T-helper 22 cell (primary cell): Measurements from ENCODE around the gene OSM.
"Not testable (repeated sequence)": the region's sequence is repeated elsewhere in the genome, so short reads cannot be mapped to it uniquely, and the experiment has no call there.

Source experiments
- DNase-seq: peaks from one replicate; pipeline ENCODE4 v3.0.0-alpha.2; 2020; ENCODE audit warnings: low read depth

OSM gene

DNA sequence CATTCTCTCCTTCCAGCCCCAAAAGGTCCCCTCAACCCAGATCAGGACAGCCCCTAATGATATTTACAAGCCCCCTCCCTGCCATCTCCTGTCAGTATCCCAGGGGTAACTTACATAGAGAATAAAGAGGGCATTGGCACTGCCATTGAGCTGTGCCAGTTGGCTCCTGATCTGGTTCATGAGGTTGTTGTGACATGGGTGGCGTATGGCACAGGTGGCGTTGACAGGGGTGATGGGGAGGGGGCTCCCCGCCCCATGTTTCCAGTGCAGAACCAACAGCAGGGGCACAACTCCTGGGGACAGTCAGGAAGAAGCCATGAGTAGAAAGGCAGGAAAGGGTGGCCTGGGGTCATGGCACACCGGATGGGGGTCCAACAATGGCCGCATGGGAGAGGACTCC, 22.0 kb downstream of the OSM start:
- DNase-seq: no peak

DNA sequence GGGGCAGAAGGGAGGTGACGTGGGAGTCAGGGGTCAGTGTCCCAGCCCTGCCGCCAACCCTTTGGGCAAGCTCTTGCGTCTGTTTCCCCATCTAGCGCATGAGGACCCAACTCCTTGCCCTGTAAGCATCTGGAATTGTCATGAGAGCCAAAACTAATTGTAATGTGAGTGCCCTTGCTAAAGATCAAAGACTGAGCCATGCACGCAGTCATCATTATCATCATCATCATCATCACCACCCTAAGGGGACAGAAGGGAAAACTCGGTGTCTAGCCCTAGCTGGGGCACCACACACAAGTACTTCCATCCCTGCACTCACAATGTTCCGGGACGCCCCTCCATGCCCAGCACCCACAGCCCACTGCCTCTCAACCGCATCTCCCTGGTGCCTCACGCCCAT, 22.6 kb downstream of the OSM start:
- no peak for DNase-seq

DNA sequence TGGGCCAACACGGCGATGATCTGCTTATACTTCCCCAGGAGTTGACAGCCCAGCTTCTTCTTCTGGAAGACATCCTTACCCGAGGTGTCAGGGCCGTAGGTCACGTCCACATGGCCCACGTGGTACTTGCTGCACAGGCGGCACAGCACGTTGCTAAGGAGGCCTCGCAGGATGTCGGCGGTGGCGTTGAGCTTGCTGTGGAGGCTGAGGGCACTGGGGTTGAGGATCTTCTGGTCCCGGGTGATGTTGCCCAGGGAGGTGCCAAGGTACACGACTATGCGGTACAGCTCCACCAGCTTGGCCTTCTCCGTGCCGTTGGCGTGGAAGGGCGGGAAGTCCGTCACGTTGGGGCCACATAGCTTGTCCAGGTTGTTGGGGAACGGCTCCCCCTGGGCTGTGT, 23.0 kb downstream of the OSM start:
- DNase-seq: no peak

DNA sequence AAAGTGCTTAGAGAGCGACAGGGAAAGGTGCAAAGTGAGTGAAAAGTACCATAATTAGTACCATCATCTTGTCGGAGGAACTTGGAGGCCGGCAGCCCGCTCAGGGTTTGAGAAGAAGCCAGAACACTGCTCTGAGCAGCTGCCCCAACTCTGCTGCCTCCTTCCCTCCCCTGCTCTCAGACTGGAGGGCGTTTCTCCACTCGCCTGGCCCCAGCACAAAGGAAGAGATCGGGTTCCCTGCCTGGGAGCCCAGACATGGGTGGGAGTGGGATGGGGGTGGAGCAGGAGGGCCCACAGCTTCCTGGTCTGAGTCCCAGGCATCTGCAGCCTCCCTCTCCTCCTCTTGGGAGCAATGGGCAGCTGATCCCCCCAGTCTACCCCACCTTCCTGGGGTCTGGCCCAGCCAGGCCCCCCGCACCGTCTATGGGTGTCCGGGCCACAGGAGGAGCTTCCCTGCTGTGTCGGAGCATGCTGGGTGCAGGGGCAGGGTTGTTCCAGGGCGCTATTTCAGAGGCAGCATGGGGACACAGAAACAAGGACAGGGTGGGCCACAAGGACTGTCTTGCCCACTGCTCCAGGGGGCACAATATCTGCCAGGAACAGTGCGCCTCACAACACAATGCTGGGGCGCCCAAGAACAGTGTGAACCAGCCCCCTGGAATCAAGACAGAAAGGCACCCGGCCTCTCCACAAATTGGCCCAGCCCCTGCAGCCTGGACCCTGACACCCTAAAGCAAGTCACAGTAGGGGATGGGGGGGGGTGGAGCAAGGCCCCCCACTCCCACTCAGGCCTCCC, 24.9 kb downstream of the OSM start:
- no peak for DNase-seq

DNA sequence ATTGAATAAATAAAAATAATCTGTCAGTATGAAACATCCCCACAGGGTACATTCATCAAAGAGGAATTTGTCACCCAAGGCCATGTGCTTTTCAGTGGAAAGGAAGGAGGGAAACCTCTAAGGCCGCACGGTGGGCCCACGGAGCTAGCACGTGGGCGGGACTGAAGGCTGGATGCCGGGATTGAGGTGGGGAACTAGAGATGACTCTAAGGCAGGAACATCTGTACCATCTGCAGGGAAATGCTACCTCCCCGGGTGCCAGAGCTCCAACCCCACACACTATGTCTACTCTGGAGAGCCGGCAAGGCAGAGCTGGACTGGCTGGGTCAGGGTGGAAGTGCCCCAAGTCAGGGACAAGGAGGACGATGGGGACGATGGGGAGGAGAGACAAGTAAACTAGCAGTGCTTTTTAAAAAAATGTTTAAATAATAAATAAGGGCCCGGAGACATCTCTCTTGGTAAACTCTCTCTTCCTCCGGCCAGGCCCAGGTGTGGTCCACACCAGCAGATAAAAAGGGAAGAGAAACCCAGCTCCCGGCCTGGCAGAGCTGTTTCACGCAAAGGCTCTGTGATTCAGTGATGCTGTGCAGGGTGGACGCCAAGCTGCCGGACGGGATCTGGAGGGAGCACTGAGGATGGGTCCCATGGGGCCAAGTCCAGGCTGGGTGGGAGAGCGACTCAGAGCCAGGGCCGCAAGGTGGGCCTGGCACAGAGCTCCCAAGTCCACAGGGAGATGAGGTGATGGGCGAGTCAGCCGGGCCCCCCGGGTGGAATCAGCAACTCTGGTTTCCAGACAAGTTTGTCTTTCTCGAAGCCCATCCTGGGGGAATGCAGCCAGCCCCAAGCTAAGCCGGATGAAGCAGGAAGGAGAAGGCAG, 25.9 kb downstream of the OSM start:
- DNase-seq: no peak

DNA sequence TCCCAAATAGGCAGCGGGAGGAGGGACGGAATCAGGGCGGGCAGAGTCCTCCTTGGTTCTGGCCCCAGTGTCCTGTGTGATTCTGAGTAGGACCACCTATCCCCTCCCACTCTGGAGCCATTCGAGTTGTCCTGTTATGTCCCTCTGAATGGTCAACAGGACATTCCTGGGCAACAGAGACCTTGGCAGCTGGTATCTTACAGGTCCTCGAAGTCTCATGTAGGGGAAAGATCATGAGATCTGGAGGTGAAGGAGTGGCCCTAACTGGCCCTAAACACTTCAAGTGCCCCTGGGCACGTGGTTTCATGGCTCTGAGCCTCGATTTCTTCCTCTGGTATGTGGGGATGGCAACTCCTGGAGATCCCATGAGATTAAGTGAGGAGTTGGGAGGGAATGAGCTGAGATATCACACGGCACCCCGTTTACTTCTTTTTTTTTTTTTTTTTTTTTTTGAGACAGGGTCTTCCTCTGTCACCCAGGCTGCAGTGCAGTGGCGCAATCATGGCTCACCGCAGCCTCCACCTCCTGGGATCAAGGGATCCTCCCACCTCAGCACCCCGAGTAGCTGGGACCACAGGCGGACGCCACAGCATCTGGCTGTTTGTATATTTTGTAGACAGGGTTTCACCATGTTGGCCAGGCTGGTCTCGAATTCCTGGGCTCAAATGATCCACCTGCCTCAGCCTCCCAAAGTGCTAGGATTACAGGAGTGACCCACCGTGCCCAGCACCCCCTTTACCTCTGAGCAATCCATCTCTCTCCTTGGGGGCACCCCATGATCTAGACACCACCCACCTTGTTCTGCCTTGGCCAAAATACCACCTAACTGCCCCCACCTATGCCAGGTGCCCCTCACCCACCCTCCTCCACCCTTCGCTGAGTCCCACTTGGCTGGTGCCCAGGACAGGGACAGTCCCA, 26.9 kb downstream of the OSM start:
- DNase-seq: no peak

DNA sequence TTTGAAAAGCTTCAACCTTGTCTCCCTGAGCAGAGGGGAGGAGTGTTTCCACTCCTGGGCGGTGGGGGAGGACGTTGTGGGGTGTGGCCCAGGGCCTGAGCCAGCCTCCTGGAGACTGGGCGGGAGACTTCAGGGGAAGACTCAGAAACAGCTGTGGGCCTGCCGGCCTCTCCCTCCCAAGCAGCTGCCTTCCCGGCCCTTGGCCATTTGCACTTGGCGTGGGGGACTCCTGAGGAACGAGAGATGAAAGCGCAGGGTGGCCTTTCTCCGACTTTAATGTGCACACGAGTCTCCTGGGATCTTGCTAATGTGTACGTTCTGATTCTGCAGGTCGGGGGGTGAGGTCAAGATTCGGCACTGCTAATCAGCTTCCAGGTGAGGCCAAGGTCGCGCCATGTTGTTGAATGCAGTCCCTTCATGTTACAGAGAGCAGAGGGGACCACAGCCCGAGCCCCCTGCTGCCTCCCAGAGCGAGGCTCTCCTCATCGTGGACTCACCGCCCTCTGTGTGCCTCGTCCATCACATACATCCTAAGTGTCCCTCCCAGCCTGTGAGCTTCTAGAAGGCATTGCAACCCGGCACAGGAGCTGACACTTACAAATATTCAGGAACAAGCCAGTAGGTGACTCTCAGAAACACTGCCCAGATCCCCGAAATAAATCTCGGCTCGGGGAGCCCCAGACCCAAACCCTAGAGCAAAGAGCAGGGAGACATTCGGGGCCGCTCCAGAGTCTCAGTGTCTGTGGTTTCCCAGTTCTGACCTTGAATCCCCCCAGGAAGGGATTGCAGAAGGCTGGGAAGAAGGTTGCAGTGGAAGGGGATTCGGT, 27.8 kb downstream of the OSM start:
- no peak for DNase-seq

DNA sequence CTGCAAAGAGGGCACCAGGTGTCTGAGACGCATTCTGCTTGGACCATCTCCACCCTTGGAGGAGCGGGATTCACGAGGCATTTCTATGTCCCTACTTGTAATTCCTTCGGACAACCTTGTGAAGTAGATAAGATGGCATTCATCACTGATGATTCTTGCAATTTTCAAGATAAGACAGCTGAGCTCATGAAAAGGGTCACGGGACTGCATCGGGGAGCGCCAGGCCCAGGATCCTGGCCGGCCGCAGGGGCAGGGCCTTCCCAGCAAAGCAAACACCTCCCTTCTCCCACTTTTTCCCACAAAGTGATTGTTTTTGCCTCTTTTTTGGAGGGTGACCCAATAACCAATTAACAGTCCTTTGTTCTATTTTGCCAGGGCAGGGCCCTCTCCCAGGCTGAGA, 28.5 kb downstream of the OSM start:
- no peak for DNase-seq

DNA sequence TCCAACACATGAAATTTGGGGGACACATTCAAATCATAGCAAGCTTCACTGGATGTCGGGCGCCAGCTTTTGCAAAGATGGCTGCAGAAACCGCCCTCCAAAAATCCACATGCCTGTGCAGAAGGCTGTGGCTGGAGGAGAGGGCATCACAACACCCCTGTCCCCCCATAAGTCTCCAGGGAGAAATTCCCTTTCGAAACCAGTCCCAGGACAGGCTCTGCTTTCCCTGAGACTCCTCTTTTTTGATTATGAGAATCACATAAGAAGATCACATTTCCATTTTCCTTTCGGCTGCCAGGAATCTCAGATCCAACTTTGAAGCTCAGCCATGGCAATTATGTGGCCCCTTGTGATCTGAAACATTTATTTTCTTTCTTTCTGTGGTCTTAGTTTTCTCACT, 29.8 kb downstream of the OSM start:
- no peak for DNase-seq

DNA sequence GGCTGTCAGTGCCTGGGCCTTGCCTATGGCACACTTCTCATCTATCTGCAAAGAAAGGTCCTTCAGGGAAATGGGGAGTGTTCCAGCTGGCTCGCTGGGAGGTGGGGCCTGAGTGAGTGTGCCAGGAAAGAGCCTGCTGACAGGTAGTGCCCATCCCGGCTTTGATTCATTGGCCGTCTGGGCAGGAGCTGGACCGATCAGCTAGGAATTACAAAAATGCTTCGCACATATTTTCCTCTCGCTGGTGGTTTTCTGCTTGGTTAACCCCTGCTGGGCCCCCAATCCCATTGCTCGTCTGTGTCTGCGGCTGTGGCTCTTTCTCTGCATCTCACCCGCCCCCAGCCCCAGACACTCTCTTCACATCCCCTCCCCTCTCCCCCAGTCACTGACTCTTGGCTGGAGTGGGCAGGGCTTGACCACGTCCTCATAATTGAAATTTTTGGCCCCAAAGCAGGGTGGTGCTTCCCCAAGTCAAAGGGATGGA, 30.9 kb downstream of the OSM start:
- DNase-seq: no peak

DNA sequence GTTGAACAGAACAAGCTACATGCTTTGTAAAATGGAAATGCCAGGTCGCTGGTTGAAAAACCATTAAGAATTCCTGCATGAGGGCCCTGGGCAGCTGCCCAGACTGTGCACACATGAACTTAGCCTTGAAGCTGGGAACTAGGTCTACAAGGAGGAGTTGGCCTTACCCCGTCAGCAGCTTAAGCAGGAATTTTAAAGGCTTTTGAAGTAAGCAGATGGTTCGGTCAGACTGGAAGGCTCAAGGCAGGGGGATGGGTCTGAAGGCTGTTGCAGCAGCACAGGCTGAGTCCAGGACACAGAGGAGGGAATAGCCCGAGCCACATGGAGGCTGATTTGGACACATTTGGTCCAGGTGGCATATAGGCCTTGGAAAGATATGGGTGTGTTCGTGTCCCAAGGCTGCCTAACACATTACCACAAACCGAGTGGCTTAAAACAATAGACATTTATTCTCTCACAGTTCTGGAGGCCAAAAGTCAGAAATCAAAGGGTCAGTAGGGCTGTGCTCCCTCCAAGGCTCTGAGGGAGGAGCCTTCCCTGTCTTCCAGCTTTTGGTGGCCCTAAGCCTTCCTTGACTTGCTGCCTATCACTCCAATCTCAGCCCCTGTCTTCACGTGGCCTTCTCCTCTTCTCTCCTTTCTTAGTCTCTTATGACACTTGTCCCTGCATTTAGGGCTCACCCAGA, 31.7 kb downstream of the OSM start:
- DNase-seq: no peak

DNA sequence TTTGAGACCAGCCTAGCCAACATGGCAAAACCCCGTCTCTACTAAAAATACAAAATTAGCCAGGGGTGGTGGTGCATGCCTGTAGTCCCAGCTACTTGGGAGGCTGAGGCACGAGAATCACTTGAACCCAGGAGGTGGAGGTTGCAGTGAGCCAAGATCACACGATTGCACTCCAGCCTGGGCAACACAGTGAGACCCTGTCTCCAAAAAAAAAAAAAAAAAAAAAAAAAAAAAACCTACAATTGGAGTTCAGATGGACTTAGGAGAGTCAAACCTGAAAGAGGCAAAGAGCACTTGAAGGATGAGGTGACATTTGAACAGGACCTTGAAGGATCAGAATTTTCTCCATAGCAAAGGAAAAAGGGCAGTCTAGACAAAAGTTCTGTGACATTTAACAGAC, 32.3 kb downstream of the OSM start:
- DNase-seq: not testable (repeated sequence)

DNA sequence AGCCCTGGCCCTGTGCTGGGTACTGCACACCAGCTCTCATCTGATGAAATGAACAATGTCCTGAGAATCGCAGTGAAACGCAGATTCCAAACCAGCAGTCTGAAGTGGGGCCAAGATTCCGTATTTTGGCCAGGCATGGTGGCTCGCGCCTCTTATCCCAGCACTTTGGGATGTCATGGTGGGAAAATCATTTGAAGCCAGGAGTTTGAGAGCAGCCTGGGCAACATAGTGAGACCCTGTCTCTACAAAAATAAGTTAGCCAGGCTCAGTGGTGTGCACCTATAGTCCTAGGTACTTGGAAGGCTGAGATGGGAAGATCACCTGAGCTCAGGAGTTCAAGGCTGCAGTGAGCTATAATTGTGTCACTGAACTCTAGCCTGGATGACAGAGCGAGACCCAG, 33.1 kb downstream of the OSM start:
- DNase-seq: no peak

DNA sequence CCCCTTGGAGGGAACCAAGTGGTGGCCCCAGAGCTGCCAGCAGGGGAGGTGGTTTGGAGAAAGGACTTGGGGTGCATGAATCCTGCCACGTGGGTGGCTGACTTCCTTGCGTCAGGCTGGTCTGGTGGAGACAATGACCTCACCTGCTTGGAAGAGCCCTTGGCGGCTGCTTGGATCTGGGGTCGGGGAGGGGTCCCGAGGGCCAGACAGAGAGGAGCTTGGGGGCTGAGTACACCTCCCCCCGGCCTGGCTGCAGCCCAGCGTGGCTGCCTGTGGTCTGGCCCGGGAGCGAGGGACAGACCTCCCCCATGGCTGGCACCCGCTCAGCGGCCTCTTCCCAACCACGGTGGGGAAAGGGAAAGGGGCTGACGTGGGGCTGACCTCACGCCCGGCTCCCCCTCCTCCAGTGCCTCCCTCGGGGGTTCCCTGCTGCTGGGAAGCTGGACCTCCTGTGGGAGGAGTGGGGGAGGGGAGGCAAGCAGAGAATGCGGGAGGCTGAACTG, 33.9 kb downstream of the OSM start:
- DNase-seq: no peak

DNA sequence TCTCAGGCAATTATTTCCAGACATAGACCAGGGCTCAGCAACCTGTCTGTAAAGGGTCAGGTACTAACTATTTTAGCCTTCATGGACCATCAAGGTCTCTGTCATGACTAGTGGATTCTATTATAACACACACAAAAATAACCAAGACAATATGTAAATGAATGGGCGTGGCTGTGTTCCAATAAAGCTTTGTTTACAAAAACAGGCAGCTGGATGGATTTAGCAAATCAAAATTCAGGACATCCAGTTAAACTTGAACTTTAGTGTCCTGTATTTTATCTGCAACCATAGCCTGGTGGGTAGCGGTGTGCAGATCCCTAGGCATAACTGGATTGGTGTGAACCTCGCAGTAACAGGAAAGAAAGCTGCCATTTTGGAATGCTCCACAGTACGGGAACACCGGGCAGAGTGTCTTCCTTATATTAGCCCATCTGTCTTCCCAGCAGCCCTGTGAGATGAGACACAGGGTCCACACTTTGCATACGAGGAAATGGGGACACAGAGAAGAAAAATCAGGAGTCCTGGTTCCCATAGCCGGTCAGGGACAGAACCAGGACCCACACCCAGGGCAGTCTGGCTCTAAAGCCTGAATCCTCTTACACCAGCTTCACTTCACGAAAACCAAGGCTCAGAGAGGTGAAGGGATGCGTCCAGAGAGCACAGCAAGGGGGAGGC, 35.7 kb downstream of the OSM start:
- no peak for DNase-seq

DNA sequence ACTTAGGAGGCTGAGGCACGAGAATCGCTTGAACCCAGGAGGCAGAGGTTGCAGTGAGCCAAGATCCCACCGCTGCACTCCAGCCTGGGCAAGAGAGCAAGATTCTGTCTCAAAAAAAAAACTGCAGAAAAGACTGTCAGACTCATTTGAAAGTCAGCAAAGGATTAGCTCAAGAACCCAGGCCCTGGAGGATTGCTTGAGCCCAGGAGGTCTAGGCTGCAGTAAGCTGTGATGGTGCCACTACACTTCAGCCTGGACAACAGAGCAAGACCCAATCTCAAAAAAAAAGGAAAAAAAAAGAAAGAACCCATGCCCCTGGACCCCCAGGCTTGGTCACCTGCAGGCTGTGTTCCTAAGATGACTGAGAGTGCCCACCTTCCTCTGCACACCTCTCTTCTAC, 36.3 kb downstream of the OSM start:
- no peak for DNase-seq

DNA sequence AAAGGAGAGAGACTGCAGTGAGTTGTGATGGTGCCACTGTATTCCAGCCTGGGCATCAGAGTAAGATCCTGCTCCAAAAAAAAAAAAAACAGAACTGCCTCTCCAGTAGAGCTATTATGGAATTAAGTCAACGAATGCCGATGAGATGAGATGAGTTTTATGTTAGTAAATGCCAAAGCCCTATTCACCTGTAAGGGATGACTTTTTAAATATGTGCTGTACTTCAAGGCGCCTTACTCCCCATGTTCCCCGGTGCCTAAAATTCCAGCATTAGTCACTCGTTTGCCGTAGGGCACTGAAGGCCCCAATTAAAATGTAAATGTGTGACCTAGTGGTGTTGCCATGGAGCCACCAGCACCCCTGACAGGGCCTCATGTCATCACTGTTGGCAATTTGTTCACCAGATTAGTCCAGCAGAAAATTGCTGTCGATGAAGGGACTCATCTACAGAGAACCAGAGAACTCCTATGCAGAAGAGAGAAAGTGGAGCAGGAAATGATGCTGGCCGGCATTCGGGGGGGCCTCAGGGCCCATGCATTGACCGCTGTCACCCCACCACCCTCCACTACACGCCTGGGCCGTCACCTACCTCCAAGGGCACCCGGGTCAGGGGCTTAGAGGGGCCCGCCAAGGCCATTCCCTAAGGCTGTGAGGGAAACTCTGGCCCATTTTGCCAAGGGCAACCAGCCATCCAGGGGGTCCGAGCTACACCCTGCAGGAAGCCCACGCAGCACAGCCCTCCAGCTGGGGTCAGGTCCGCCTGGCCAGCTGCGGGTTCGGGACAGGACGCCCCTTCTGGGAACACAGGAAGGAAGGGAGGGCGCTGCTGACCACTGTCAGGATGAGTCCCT, 37.9 kb downstream of the OSM start:
- DNase-seq: no peak

DNA sequence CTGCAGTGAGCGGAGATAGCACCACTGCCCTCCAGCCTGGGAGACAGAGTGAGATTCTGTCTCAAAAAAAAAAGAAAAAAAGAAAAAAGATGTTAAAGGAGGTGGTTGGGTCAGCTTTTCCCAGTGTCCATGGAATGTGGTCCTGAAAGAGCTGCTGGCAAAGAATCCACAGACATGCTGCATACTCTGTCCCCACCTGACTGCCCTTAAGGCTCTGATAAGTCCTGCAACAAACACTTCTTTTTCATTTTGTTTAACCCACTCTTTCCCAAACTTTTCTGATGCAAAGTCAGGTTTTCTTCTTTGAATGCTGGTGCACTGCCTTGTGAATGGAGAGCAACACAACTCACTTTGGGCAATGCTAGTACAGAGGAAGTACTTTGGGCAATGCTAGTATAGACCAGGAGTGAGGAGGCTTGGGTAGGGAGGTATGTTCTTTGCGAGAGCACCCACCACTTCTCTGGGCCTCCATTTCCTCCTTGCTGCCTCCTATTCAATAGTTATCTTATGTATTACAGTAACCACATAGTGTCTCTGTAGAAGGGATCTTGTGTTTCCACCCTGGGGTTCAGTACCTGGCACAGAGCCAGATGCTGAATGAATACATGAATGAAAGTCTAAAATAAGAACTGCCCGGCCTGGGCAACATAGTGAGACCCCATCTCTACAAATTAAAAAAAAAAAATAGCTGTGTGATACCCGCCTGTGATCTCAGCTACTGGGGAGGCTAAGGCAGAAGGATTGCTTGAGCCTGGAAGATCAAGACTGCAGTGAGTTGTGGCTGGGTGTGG, 39.0 kb downstream of the OSM start:
- no peak for DNase-seq
